Measurements from ENCODE around the gene MGLL. TPM values are rescaled to one million over a fixed set of nuclear protein-coding genes. Genes with fewer than 3 reads are reported as not detected.
A peak's percentile ranks its signal among the peaks of the same experiment; 100 is the strongest.

Gene MGLL
- total and polyA plus RNA-seq, 4 donors: 9.4 to 277 (median 74.2) TPM

DNA sequence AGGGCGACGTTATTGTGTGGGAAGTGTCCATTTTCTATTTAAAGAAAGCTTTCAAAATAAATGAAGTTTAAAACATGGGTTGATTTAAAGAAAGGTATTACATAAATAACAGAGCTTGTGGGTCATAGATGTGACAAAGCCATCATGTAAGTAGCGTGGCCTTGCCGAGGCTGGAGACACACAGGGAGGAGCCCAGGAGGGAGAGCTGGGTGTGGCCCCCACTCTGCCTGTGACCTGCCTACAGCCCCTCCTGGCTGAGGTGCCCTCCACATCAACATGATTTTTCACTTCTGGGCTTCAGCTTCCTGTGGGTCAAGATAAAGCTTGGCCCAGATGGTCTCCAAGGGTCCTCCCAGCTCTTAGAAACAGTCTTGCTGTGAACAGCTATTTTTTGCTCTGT, 12.5 kb upstream of the MGLL start:
- Histone ChIP-seq H3K4me1 (ENCODE audit: control insufficient read depth in 4 of 4, insufficient read depth in 4 of 4, low read length in 3 of 4) (peaks cover 0 to 38% (median 23%) of the 10 kb centered on the region in 4 donors), H3K27me3 (ENCODE audit: control insufficient read depth in 4 of 4, insufficient read depth in 4 of 4, low read length in 3 of 4) (no peaks in the 10 kb centered on the region), H3K9ac (ENCODE audit: low read depth in 1 of 2, low read length in 2 of 2) (no peak overlapping the region), H3K27ac (ENCODE audit: low read depth in 1 of 2, low read length in 2 of 2) (peak overlapping the region; percentile 49 to 75), H3K9me3 (ENCODE audit: control insufficient read depth in 4 of 4, low read length in 3 of 4) (no peaks in the 10 kb centered on the region), H3K4me3 (ENCODE audit: low read depth in 1 of 3, low read length in 3 of 3) (no peak overlapping the region), H3K36me3 (ENCODE audit: control insufficient read depth in 4 of 4, insufficient read depth in 3 of 4, low read depth in 1 of 4, low read length in 3 of 4) (no peaks in the 10 kb centered on the region)
- TF ChIP-seq JUND (IDR thresholded peaks at IDR 0.05) (no peak), YY1 (IDR thresholded peaks at IDR 0.05) (no peak), FOXA2 (IDR thresholded peaks at IDR 0.05) (no peak), GABPA (IDR thresholded peaks at IDR 0.05 in 1 of 2, conservative IDR thresholded peaks at IDR 0.05 in 1 of 2) (no peak), HNF4G (IDR thresholded peaks at IDR 0.05) (no peak), ATF3 (IDR thresholded peaks at IDR 0.05) (no peak), MAX (IDR thresholded peaks at IDR 0.05) (no peak), RXRA (IDR thresholded peaks at IDR 0.05) (no peak), SP1 (IDR thresholded peaks at IDR 0.05) (no peak), HNF4A (conservative IDR thresholded peaks at IDR 0.05) (no peak), TAF1 (conservative IDR thresholded peaks at IDR 0.05) (no peak), FOXA1 (IDR thresholded peaks at IDR 0.05) (no peak), RAD21 (IDR thresholded peaks at IDR 0.05) (no peak)
- TF ChIP-seq, protein P1, sequence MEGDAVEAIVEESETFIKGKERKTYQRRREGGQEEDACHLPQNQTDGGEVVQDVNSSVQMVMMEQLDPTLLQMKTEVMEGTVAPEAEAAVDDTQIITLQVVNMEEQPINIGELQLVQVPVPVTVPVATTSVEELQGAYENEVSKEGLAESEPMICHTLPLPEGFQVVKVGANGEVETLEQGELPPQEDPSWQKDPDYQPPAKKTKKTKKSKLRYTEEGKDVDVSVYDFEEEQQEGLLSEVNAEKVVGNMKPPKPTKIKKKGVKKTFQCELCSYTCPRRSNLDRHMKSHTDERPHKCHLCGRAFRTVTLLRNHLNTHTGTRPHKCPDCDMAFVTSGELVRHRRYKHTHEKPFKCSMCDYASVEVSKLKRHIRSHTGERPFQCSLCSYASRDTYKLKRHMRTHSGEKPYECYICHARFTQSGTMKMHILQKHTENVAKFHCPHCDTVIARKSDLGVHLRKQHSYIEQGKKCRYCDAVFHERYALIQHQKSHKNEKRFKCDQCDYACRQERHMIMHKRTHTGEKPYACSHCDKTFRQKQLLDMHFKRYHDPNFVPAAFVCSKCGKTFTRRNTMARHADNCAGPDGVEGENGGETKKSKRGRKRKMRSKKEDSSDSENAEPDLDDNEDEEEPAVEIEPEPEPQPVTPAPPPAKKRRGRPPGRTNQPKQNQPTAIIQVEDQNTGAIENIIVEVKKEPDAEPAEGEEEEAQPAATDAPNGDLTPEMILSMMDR (IDR thresholded peaks at IDR 0.05; ENCODE audit: low read depth, low read length, missing input control): no peak
- TF ChIP-seq, protein P2, sequence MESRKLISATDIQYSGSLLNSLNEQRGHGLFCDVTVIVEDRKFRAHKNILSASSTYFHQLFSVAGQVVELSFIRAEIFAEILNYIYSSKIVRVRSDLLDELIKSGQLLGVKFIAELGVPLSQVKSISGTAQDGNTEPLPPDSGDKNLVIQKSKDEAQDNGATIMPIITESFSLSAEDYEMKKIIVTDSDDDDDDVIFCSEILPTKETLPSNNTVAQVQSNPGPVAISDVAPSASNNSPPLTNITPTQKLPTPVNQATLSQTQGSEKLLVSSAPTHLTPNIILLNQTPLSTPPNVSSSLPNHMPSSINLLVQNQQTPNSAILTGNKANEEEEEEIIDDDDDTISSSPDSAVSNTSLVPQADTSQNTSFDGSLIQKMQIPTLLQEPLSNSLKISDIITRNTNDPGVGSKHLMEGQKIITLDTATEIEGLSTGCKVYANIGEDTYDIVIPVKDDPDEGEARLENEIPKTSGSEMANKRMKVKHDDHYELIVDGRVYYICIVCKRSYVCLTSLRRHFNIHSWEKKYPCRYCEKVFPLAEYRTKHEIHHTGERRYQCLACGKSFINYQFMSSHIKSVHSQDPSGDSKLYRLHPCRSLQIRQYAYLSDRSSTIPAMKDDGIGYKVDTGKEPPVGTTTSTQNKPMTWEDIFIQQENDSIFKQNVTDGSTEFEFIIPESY (IDR thresholded peaks at IDR 0.05): no peak
- DNase-seq (ENCODE audit: low spot score): no peak
- 94% methylated on average over 4 of the region's 4 CpGs for WGBS

GRCh38 chr3:127833281-127834032, 11.1 kb upstream of the MGLL start:
- no peak overlapping the region for H3K4me3 ChIP-seq (ENCODE audit: low read depth in 1 of 3, low read length in 3 of 3)
- H3K27me3 ChIP-seq (ENCODE audit: control insufficient read depth in 4 of 4, insufficient read depth in 4 of 4, low read length in 3 of 4): no peaks in the 10 kb centered on the region
- no peaks in the 10 kb centered on the region for H3K36me3 ChIP-seq (ENCODE audit: control insufficient read depth in 4 of 4, insufficient read depth in 3 of 4, low read depth in 1 of 4, low read length in 3 of 4)
- no peaks in the 10 kb centered on the region for H3K9me3 ChIP-seq (ENCODE audit: control insufficient read depth in 4 of 4, low read length in 3 of 4)
- no peak for TF ChIP-seq EGR1 (IDR thresholded peaks at IDR 0.05; ENCODE audit: low read depth in 2 of 2)
- no peak for TF ChIP-seq ATF3 (IDR thresholded peaks at IDR 0.05)
- TF ChIP-seq FOXA2 (IDR thresholded peaks at IDR 0.05): no peak
- no peak for TF ChIP-seq MAX (IDR thresholded peaks at IDR 0.05)
- no peak for TF ChIP-seq REST (IDR thresholded peaks at IDR 0.05)
- no peak for TF ChIP-seq RXRA (IDR thresholded peaks at IDR 0.05)
- WGBS: 89% methylated on average over 2 of the region's 2 CpGs
- DNase-seq (ENCODE audit: low spot score): no peak
- H3K27ac ChIP-seq (ENCODE audit: low read depth in 1 of 2, low read length in 2 of 2): no peak overlapping the region
- H3K9ac ChIP-seq (ENCODE audit: low read depth in 1 of 2, low read length in 2 of 2): no peak overlapping the region
- peaks cover 0 to 38% (median 23%) of the 10 kb centered on the region in 4 donors for H3K4me1 ChIP-seq (ENCODE audit: control insufficient read depth in 4 of 4, insufficient read depth in 4 of 4, low read length in 3 of 4)
